Testis (tissue), 3 donors: Measurements from ENCODE around the gene UBE3C. TPM values are rescaled to one million over a fixed set of nuclear protein-coding genes. Genes with fewer than 3 reads are reported as not detected.
A peak's percentile ranks its signal among the peaks of the same experiment; 100 is the strongest.

Experiments used
- DNase-seq: peaks from one replicate; pipeline ENCODE4 v3.0.0-alpha.2; 2019
- H3K27ac ChIP-seq, 2 donors: fragments of 200-600 bp; sonication (generic); one replicate each; pipeline ENCODE4 v1.5.1; 2019
- H3K27me3 ChIP-seq: fragments of 200-600 bp; sonication (generic); one replicate; pipeline ENCODE4 v1.5.1; 2019
- H3K36me3 ChIP-seq: fragments of 200-600 bp; sonication (generic); one replicate; pipeline ENCODE4 v1.5.1; 2017; ENCODE audit warnings: low read depth; ENCODE audit errors: missing control alignments
- H3K4me1 ChIP-seq: fragments of 200-600 bp; sonication (generic); one replicate; pipeline ENCODE4 v1.5.1; 2019
- H3K4me3 ChIP-seq, 2 donors: fragments of 200-600 bp; sonication (generic); one replicate each; pipeline ENCODE4 v1.5.1; 2017 to 2019
- H3K9me3 ChIP-seq: fragments of 200-600 bp; sonication (generic); one replicate; pipeline ENCODE4 v1.5.1; 2017
- POLR2A ChIP-seq: fragments of 450-650 bp; IDR thresholded peaks from one replicate; pipeline ENCODE4 v1.6.1; 2017; ENCODE audit warnings: antibody characterized with exemption, mild to moderate bottlenecking, moderate library complexity
- WGBS, 2 donors: methylation state at CpG; one replicate each; pipeline ENCODE4 v1.1.5; 2018; 5-methylcytosine and 5-hydroxymethylcytosine counted together
- intact Hi-C: fragments of 100-400 bp; cut with DNase I; formaldehyde crosslinking; loops from one replicate; pipeline ENCODE4 v1.15.1; 2023; ENCODE audit warnings: low total_unique reads
- polyA plus RNA-seq: library from polyadenylated mRNA; stranded (reverse); fragments of 350-450 nt; fragmentation: Illumina TruSeq; extraction: RNeasy Lipid Tissue Mini Kit (QIAGEN cat#74804); gene quantifications from one replicate; pipeline ENCODE4 v1.2.3, GENCODE V29; 2014; ENCODE audit warnings: low read depth, low replicate concordance; ENCODE audit not compliant: insufficient read depth
- total RNA-seq, 2 donors: library from RNA; depleted of rRNA; stranded (reverse); fragments of >200 nt; gene quantifications; one replicate each; pipeline ENCODE4 v1.2.3, GENCODE V29; 2016
- TF ChIP-seq, protein P1 (sequence below), 3 experiments: fragments of 450-650 bp in 2 of 3; fragments of 200-600 bp in 1 of 3; sonication (generic) in 1 of 3; IDR thresholded peaks; one replicate each; pipeline ENCODE4 v1.5.1; 2016 to 2019; ENCODE audit warnings: antibody characterized with exemption in 3 of 3, mild to moderate bottlenecking in 2 of 3, moderate library complexity in 1 of 3

The UBE3C gene
- total and polyA plus RNA-seq, 3 donors from 2014 or later, result 69.4 to 95.9 (median 86.0) TPM

DNA sequence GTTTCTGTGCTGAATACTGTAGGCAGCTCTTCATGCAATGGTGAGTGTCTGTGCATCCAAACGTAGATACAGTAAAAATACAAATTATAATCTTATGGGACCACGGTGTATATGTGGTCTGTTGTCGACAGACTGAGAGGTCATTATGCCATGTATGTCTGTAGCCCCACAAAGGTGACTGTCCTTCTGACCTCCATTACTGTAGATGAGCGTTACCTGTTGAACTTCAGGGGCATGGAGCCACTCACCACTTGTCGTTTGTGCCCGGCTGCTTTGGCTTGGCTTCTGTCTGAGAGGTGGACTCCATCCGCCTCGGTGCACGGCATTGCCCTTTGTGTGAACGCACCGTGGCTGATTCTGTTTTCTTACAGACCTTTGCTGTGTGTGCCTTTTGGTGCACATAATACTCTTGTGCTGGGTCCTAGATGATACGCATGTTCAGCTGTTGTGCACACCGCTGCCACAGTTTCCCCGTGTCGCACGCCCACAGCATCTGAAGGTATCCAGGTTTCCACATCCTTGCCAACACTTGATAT, 2.9 kb downstream of the UBE3C start:
- DNase-seq, result no peak
- H3K36me3 ChIP-seq, result no peaks in the 10 kb centered on the region
- no peaks in the 10 kb centered on the region for H3K27me3 ChIP-seq
- H3K9me3 ChIP-seq, result no peaks in the 10 kb centered on the region
- intact Hi-C loops, result no loop called here
- TF ChIP-seq, protein P1, sequence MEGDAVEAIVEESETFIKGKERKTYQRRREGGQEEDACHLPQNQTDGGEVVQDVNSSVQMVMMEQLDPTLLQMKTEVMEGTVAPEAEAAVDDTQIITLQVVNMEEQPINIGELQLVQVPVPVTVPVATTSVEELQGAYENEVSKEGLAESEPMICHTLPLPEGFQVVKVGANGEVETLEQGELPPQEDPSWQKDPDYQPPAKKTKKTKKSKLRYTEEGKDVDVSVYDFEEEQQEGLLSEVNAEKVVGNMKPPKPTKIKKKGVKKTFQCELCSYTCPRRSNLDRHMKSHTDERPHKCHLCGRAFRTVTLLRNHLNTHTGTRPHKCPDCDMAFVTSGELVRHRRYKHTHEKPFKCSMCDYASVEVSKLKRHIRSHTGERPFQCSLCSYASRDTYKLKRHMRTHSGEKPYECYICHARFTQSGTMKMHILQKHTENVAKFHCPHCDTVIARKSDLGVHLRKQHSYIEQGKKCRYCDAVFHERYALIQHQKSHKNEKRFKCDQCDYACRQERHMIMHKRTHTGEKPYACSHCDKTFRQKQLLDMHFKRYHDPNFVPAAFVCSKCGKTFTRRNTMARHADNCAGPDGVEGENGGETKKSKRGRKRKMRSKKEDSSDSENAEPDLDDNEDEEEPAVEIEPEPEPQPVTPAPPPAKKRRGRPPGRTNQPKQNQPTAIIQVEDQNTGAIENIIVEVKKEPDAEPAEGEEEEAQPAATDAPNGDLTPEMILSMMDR (IDR thresholded peaks at IDR 0.05), result no peak
- TF ChIP-seq POLR2A, result no peak
- 89 to 91% methylated on average over 15 to 16 of the region's 16 CpGs for WGBS, 2 donors
- no peak overlapping the region for H3K27ac ChIP-seq
- H3K4me1 ChIP-seq, result peaks cover 18% of the 10 kb centered on the region
- H3K4me3 ChIP-seq, result no peak overlapping the region

DNA sequence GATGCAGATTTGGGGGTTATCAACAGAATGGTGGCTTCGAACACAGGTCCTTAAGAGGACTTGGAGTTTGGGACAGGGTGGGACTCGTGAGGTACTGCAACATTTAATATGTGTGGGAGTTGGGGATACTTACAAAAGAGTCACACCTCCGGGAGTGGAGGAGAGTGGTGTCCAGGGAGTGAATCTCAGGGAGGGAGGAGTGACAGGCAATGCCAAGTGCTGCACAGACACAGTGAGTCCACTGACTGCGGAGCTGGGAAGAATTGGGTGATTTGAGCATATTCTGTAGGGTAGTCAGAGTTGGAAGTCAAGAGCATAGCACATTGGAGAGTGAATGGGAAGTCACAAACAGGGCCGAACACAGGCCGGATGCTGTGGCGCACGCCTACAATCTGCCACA, 5.1 kb downstream of the UBE3C start:
- no peak for DNase-seq
- TF ChIP-seq, protein P1 (IDR thresholded peaks at IDR 0.05), result no peak
- TF ChIP-seq POLR2A, result no peak
- intact Hi-C loops, result no loop called here

DNA sequence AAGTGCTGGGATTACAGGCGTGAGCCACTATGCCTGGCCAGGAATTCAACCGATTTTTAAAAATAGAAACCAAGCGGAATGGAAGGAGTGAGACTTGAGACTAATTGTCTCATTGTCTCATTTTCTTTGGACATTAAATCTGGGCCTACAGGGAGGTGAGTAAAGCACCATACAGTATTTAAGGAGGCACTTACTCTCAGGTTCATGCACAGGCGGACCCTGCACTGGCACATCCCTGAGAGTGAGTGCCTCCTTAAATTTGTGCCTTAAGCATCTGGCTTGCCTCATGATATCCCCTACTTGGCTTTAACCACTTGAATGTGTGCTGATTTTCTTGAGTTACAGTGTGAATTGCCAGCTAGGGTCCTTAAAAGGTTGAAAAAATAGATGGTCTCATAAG, 10.6 kb downstream of the UBE3C start:
- no peak for DNase-seq
- TF ChIP-seq POLR2A, result no peak
- TF ChIP-seq, protein P1 (IDR thresholded peaks at IDR 0.05), result no peak
- H3K9me3 ChIP-seq, result no peaks in the 10 kb centered on the region
- intact Hi-C loops, result no loop called here
- no peaks in the 10 kb centered on the region for H3K27me3 ChIP-seq
- no peaks in the 10 kb centered on the region for H3K36me3 ChIP-seq
- H3K4me3 ChIP-seq, result no peak overlapping the region
- 84 to 97% methylated on average over 4 of the region's 4 CpGs for WGBS, 2 donors
- H3K4me1 ChIP-seq, result no peaks in the 10 kb centered on the region
- no peak overlapping the region for H3K27ac ChIP-seq

More for the DNA sequence above, 5.1 kb downstream of the UBE3C start:
- no peak overlapping the region for H3K27ac ChIP-seq
- H3K4me1 ChIP-seq, result peaks cover 18% of the 10 kb centered on the region
- H3K36me3 ChIP-seq, result no peaks in the 10 kb centered on the region
- WGBS, 2 donors, result 80% methylated on average over 8 of the region's 8 CpGs
- no peaks in the 10 kb centered on the region for H3K9me3 ChIP-seq
- no peak overlapping the region for H3K4me3 ChIP-seq
- no peaks in the 10 kb centered on the region for H3K27me3 ChIP-seq

DNA sequence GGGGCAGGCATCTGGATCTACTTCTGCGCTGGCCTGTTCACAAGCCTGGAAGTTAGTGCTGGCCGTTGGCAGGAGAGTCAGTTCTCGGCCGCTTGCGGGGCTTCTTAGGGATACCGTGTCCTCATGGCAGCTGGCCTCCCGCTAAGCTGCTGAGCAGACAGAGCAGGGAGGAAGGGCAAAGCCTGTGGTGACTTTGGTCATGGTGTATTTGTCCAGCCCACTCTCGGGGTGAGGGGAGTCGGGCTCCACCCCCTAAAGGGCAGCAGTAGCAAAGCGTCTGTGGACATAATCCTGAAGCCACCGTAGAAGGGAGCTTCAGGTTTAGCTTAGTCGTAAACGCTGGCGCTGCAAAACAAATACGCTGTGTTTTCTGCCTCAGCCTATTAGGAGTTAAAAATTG, 12.2 kb downstream of the UBE3C start:
- DNase-seq, result peak; percentile 36
- H3K9me3 ChIP-seq, result no peaks in the 10 kb centered on the region
- no peak overlapping the region for H3K4me3 ChIP-seq
- 49 to 51% methylated on average over 15 of the region's 15 CpGs for WGBS, 2 donors
- intact Hi-C loops, result no loop called here
- H3K36me3 ChIP-seq, result no peaks in the 10 kb centered on the region
- TF ChIP-seq POLR2A, result no peak
- no peaks in the 10 kb centered on the region for H3K4me1 ChIP-seq
- H3K27ac ChIP-seq, result no peak overlapping the region
- H3K27me3 ChIP-seq, result no peaks in the 10 kb centered on the region

DNA sequence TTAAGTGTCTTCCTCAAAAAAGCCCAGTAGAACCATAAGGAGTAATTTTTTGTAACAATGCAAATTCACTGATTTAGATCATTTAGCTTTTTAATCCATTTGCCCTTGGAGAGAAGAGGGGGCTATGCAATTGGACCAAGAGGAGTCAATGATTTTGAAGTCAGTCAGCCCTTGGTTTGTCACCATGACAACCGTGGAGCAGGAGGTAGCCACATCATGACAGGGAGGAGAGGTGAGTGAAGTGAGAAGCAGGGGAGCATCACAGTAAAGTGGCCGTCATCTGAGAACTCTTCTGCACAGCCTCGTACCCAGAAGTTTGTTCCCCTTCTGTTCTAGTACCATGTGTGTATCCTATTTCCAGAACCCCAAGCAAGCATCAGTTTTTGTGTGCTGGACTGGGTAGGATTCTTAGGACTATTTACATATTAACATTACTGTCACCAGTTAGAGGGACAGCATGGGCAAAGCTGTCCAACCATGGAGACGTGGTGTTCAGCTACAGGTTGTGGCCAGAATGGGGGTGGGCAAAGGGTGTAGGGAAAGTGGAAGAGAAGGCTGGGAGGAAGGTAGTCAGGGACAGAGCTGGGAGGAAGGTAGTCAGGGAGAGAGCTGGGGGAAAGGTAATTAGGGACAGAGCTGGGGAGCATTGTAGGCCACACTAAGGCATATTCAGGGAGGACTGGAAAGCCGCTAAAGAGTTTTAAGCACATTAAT, 13.1 kb downstream of the UBE3C start:
- 82 to 89% methylated on average over 5 of the region's 5 CpGs for WGBS, 2 donors
- intact Hi-C loops, result no loop called here
- Histone ChIP-seq H3K9me3 (no peaks in the 10 kb centered on the region), H3K4me1 (no peaks in the 10 kb centered on the region), H3K36me3 (no peaks in the 10 kb centered on the region), H3K27ac (no peak overlapping the region), H3K4me3 (no peak overlapping the region), H3K27me3 (no peaks in the 10 kb centered on the region)
- no peak for DNase-seq
- no peak for TF ChIP-seq POLR2A
- TF ChIP-seq, protein P1 (IDR thresholded peaks at IDR 0.05), result no peak
